CD4-positive, alpha-beta memory T cell (primary cell): Measurements from ENCODE around the gene CD48. TPM values are rescaled to one million over a fixed set of nuclear protein-coding genes. Genes with fewer than 3 reads are reported as not detected.
A peak's percentile ranks its signal among the peaks of the same experiment; 100 is the strongest.

ENCODE experiments used
- CTCF ChIA-PET: fragments of 350-600 bp; sonication (Branson Sonifier 250); formaldehyde crosslinking; loops from one replicate; lab custom pipeline; 2021; ENCODE audit warnings: inconsistent platforms; ENCODE audit not compliant: partially characterized antibody; lab: Charles Lee
- POLR2A ChIA-PET: fragments of 350-600 bp; sonication (Branson Sonifier 250); formaldehyde crosslinking; loops from one replicate; lab custom pipeline; 2021; ENCODE audit not compliant: partially characterized antibody; lab: Charles Lee
- DNase-seq, 5 donors: peaks; one replicate each; pipeline versions ENCODE4 v3.0.0 to v3.0.0-alpha.2; 2020 to 2022; ENCODE audit warnings: mixed read lengths in 1 of 5
- H3K27ac ChIP-seq: one replicate; pipeline ENCODE4 v1.7.0; 2013; ENCODE audit warnings: low read depth, low read length
- H3K27me3 ChIP-seq: 2 replicates; pipeline ENCODE4 v1.7.0; 2013; ENCODE audit warnings: mild to moderate bottlenecking, low read length, moderate library complexity; ENCODE audit not compliant: insufficient read depth
- H3K36me3 ChIP-seq: 2 replicates; pipeline ENCODE4 v1.7.0; 2013; ENCODE audit warnings: mild to moderate bottlenecking, low read length, moderate library complexity; ENCODE audit not compliant: insufficient read depth
- H3K4me1 ChIP-seq: 2 replicates; pipeline ENCODE4 v1.7.0; 2013; ENCODE audit warnings: mild to moderate bottlenecking, low read length, moderate library complexity; ENCODE audit not compliant: insufficient read depth
- H3K4me3 ChIP-seq, 2 donors: one replicate each; pipeline ENCODE4 v1.7.0; 2013; ENCODE audit warnings: low read length in 2 of 2, mild to moderate bottlenecking in 1 of 2
- H3K9me3 ChIP-seq, 2 donors: one replicate each; pipeline ENCODE4 v1.7.0; 2013; ENCODE audit warnings: low read length in 2 of 2, control low read depth in 1 of 2; ENCODE audit not compliant: control insufficient read depth in 1 of 2
- H3K27ac Mint-ChIP-seq, 7 donors: one replicate each; pipeline ENCODE4 v1.8.0; 2020 to 2021; ENCODE audit warnings: mixed read lengths in 7 of 7, mild to moderate bottlenecking in 6 of 7, inconsistent platforms in 3 of 7, moderate library complexity in 3 of 7
- H3K27me3 Mint-ChIP-seq, 2 donors: one replicate each; pipeline ENCODE4 v1.8.0; 2020 to 2021; ENCODE audit warnings: mixed read lengths in 2 of 2
- H3K36me3 Mint-ChIP-seq, 2 donors: one replicate each; pipeline ENCODE4 v1.8.0; 2020 to 2021; ENCODE audit warnings: mixed read lengths in 2 of 2, inconsistent platforms in 1 of 2, mild to moderate bottlenecking in 1 of 2
- H3K4me1 Mint-ChIP-seq, 4 donors: one replicate each; pipeline ENCODE4 v1.8.0; 2020 to 2021; ENCODE audit warnings: mixed read lengths in 4 of 4, mild to moderate bottlenecking in 1 of 4
- H3K4me3 Mint-ChIP-seq, 8 donors: one replicate each; pipeline ENCODE4 v1.8.0; 2020 to 2021; ENCODE audit warnings: mixed read lengths in 8 of 8, mild to moderate bottlenecking in 7 of 8, moderate library complexity in 6 of 8, inconsistent platforms in 3 of 8
- H3K9me3 Mint-ChIP-seq, 8 donors: one replicate each; pipeline ENCODE4 v1.8.0; 2020 to 2021; ENCODE audit warnings: mixed read lengths in 8 of 8, mild to moderate bottlenecking in 5 of 8, inconsistent platforms in 3 of 8, moderate library complexity in 1 of 8
- intact Hi-C: fragments of 100-400 bp; cut with micrococcal nuclease; formaldehyde crosslinking; loops from one replicate; pipeline ENCODE4 v1.15.1; 2023
- polyA plus RNA-seq, 2 donors: library from polyadenylated mRNA; unstranded; fragments of 300-500 nt; fragmentation: Illumina TruSeq; gene quantifications; one replicate each; pipeline ENCODE4 v1.2.3, GENCODE V29; 2021
- total RNA-seq, 2 experiments: library from RNA; stranded (reverse); gene quantifications; one replicate each; pipeline ENCODE4 v1.2.3, GENCODE V29; 2021

CD48 gene
- total and polyA plus RNA-seq, 4 experiments from 2014 or later = 228 to 329 (median 273) TPM

GRCh38 chr1:160726114-160726497 lies 14.5 kb upstream of the CD48 start:
- intact Hi-C loops = loop anchor here (1.0 to 5.0 kb wide), 6 partner anchors 13 to 371 kb away; partner anchors contain the start of gene KLHDC9
- Mint-ChIP-seq H3K27ac (peak overlapping the region in 1 of 7 donors; percentile 20), H3K36me3 (no peaks in the 10 kb centered on the region), H3K4me3 (no peak overlapping the region), H3K4me1 (peaks cover 11 to 18% (median 13%) of the 10 kb centered on the region in 4 donors), H3K27me3 (no peaks in the 10 kb centered on the region), H3K9me3 (no peaks in the 10 kb centered on the region)
- Histone ChIP-seq H3K27ac (no peak overlapping the region), H3K4me3 (no peak overlapping the region), H3K27me3 (no peaks in the 10 kb centered on the region), H3K36me3 (no peaks in the 10 kb centered on the region), H3K9me3 (no peaks in the 10 kb centered on the region), H3K4me1 (peaks cover 23% of the 10 kb centered on the region)
- ChIA-PET CTCF (interaction anchor here (0.6 to 7.3 kb wide), 16 partner anchors 13 to 260 kb away, joined by 3 to 130 read pairs (median 24); partner anchors contain the start of genes CD48 and ITLN2), POLR2A (interaction anchor here (0.8 to 3.8 kb wide), 5 partner anchors 14 to 42 kb away, joined by 3 to 26 read pairs (median 6); partner anchors contain the start of gene CD48)
- DNase-seq = no peak

GRCh38 chr1:160724465-160725242 lies 13.0 kb upstream of the CD48 start:
- peaks cover 14 to 25% (median 18%) of the 10 kb centered on the region in 4 donors for H3K4me1 Mint-ChIP-seq
- peak overlapping the region in 3 of 7 donors; percentile 3 to 64 (median 17) for H3K27ac Mint-ChIP-seq
- H3K9me3 Mint-ChIP-seq = no peaks in the 10 kb centered on the region
- peaks cover 23% of the 10 kb centered on the region for H3K4me1 ChIP-seq
- ChIA-PET CTCF (interaction anchor here (0.9 to 7.3 kb wide), 18 partner anchors 9 to 265 kb away, joined by 3 to 130 read pairs (median 14); partner anchors contain the start of genes CD48 and ITLN2), POLR2A (interaction anchor here (0.8 to 3.8 kb wide), 6 partner anchors 13 to 70 kb away, joined by 3 to 26 read pairs (median 4); partner anchors contain the start of gene CD48)
- H3K9me3 ChIP-seq = no peaks in the 10 kb centered on the region
- no peak overlapping the region for H3K4me3 Mint-ChIP-seq
- no peak for DNase-seq
- H3K36me3 Mint-ChIP-seq = no peaks in the 10 kb centered on the region
- no peak overlapping the region for H3K4me3 ChIP-seq
- H3K27me3 ChIP-seq = no peaks in the 10 kb centered on the region
- H3K27ac ChIP-seq = no peak overlapping the region
- no peaks in the 10 kb centered on the region for H3K27me3 Mint-ChIP-seq
- intact Hi-C loops = loop anchor here (5.0 kb wide), 1 partner anchor 373 kb away; the partner anchor contains the start of gene KLHDC9
- H3K36me3 ChIP-seq = no peaks in the 10 kb centered on the region

- no peaks in the 10 kb centered on the region for H3K36me3 Mint-ChIP-seq
- no peaks in the 10 kb centered on the region for H3K36me3 ChIP-seq
- no peaks in the 10 kb centered on the region for H3K27me3 ChIP-seq
- peak overlapping the region in 1 of 7 donors; percentile 4 for H3K27ac Mint-ChIP-seq
- ChIA-PET CTCF (interaction anchor here (0.8 to 7.3 kb wide), 14 partner anchors 10 to 229 kb away, joined by 3 to 130 read pairs (median 20); partner anchors contain the start of gene CD48), POLR2A (interaction anchor here (0.9 to 3.8 kb wide), 7 partner anchors 11 to 114 kb away, joined by 3 to 26 read pairs (median 3); partner anchors contain the start of gene CD48)
- H3K27ac ChIP-seq = no peak overlapping the region
- H3K9me3 ChIP-seq = no peaks in the 10 kb centered on the region
- intact Hi-C loops = no loop called here
- no peak for DNase-seq
- H3K27me3 Mint-ChIP-seq = no peaks in the 10 kb centered on the region
- no peak overlapping the region for H3K4me3 ChIP-seq
- no peak overlapping the region for H3K4me3 Mint-ChIP-seq
- no peaks in the 10 kb centered on the region for H3K9me3 Mint-ChIP-seq
- H3K4me1 Mint-ChIP-seq = peaks cover 14 to 25% (median 18%) of the 10 kb centered on the region in 4 donors
- peaks cover 23% of the 10 kb centered on the region for H3K4me1 ChIP-seq
Observed at GRCh38 chr1:160723332-160723731, 11.7 kb upstream of the CD48 start.

- Histone ChIP-seq H3K27ac (no peak overlapping the region), H3K27me3 (no peaks in the 10 kb centered on the region), H3K4me1 (peaks cover 23% of the 10 kb centered on the region), H3K9me3 (no peaks in the 10 kb centered on the region), H3K36me3 (no peaks in the 10 kb centered on the region), H3K4me3 (no peak overlapping the region)
- intact Hi-C loops = no loop called here
- CTCF ChIA-PET = interaction anchor here (1.1 to 7.3 kb wide), 13 partner anchors 10 to 229 kb away, joined by 3 to 130 read pairs (median 22); partner anchors contain the start of gene CD48
- peak overlapping the region in 6 of 8 donors; percentile 25 to 67 (median 54) for H3K4me3 Mint-ChIP-seq
- no peak for DNase-seq
- H3K27ac Mint-ChIP-seq = peak overlapping the region in 4 of 7 donors; percentile 12 to 71 (median 28)
- no peaks in the 10 kb centered on the region for H3K27me3 Mint-ChIP-seq
- H3K9me3 Mint-ChIP-seq = no peaks in the 10 kb centered on the region
- no peaks in the 10 kb centered on the region for H3K36me3 Mint-ChIP-seq
- H3K4me1 Mint-ChIP-seq = peaks cover 15 to 25% (median 19%) of the 10 kb centered on the region in 4 donors
- POLR2A ChIA-PET = interaction anchor here (0.6 to 3.8 kb wide), 10 partner anchors 11 to 117 kb away, joined by 3 to 26 read pairs (median 3); partner anchors contain the start of gene CD48
Observed at GRCh38 chr1:160722726-160723125, 11.1 kb upstream of the CD48 start.

GRCh38 chr1:160721473-160721872 lies 9.9 kb upstream of the CD48 start:
- ChIA-PET CTCF (interaction anchor here (0.6 to 7.3 kb wide), 7 partner anchors 9 to 293 kb away, joined by 3 to 108 read pairs (median 18); partner anchors contain the start of gene CD48), POLR2A (interaction anchor here (1.0 to 2.8 kb wide), 5 partner anchors 8 to 46 kb away, joined by 3 to 19 read pairs (median 5); no protein-coding TSS in a partner anchor)
- no peaks in the 10 kb centered on the region for H3K36me3 Mint-ChIP-seq
- H3K27me3 ChIP-seq = no peaks in the 10 kb centered on the region
- H3K4me3 ChIP-seq = no peak overlapping the region
- H3K36me3 ChIP-seq = no peaks in the 10 kb centered on the region
- no peak for DNase-seq
- intact Hi-C loops = no loop called here
- no peak overlapping the region for H3K27ac Mint-ChIP-seq
- no peak overlapping the region for H3K27ac ChIP-seq
- H3K4me3 Mint-ChIP-seq = no peak overlapping the region
- peaks cover 14% of the 10 kb centered on the region for H3K4me1 ChIP-seq
- H3K9me3 ChIP-seq = no peaks in the 10 kb centered on the region
- no peaks in the 10 kb centered on the region for H3K9me3 Mint-ChIP-seq
- H3K27me3 Mint-ChIP-seq = no peaks in the 10 kb centered on the region
- H3K4me1 Mint-ChIP-seq = peaks cover 20 to 31% (median 20%) of the 10 kb centered on the region in 4 donors

GRCh38 chr1:160720356-160721085 lies 8.9 kb upstream of the CD48 start:
- no peaks in the 10 kb centered on the region for H3K9me3 Mint-ChIP-seq
- no peaks in the 10 kb centered on the region for H3K36me3 Mint-ChIP-seq
- no peaks in the 10 kb centered on the region for H3K9me3 ChIP-seq
- intact Hi-C loops = no loop called here
- H3K27me3 Mint-ChIP-seq = no peaks in the 10 kb centered on the region
- peak overlapping the region in 1 of 7 donors; percentile 8 for H3K27ac Mint-ChIP-seq
- ChIA-PET POLR2A (interaction anchor here (1.0 to 1.1 kb wide), 2 partner anchors 9 to 13 kb away, joined by 3 read pairs; partner anchors contain the start of gene CD48), CTCF (interaction anchor here (0.9 to 1.5 kb wide), 3 partner anchors 39 to 102 kb away, joined by 3 to 5 read pairs (median 3); no protein-coding TSS in a partner anchor)
- no peak for DNase-seq
- no peak overlapping the region for H3K27ac ChIP-seq
- H3K36me3 ChIP-seq = no peaks in the 10 kb centered on the region
- no peak overlapping the region for H3K4me3 Mint-ChIP-seq
- H3K4me1 ChIP-seq = peaks cover 12% of the 10 kb centered on the region
- H3K4me1 Mint-ChIP-seq = peaks cover 20 to 37% (median 23%) of the 10 kb centered on the region in 4 donors
- H3K27me3 ChIP-seq = no peaks in the 10 kb centered on the region
- H3K4me3 ChIP-seq = no peak overlapping the region
